NCI-H345 treated with DMSO at 0.1 percent for 48 hours (cell line): Measurements from ENCODE around the gene BAHCC1.
A peak's percentile ranks its signal among the peaks of the same experiment; 100 is the strongest.

Experiments
- DNase-seq: peaks from one replicate; lab custom pipeline; 2025; ENCODE audit not compliant: unreplicated experiment; lab: John Stamatoyannopoulos, UW

BAHCC1 gene

GRCh38 chr17:81477173-81477572, 81.9 kb downstream of the BAHCC1 start:
- DNase-seq = no peak

- no peak for DNase-seq
Measured at GRCh38 chr17:81478119-81478518, 82.9 kb downstream of the BAHCC1 start.

- DNase-seq = no peak
Measured at GRCh38 chr17:81479175-81480071, 84.2 kb downstream of the BAHCC1 start.

GRCh38 chr17:81480140-81481072, 85.1 kb downstream of the BAHCC1 start:
- DNase-seq = no peak

- DNase-seq = peak; percentile 76
Measured at GRCh38 chr17:81481073-81481799, 86.0 kb downstream of the BAHCC1 start.

GRCh38 chr17:81481815-81482505, 86.7 kb downstream of the BAHCC1 start:
- no peak for DNase-seq

GRCh38 chr17:81482673-81483072, 87.4 kb downstream of the BAHCC1 start:
- DNase-seq = no peak

GRCh38 chr17:81483085-81483861, 88.0 kb downstream of the BAHCC1 start:
- DNase-seq = no peak

GRCh38 chr17:81483862-81484194, 88.6 kb downstream of the BAHCC1 start:
- DNase-seq = no peak

- DNase-seq = peak; percentile 89
Measured at GRCh38 chr17:81484195-81484979, 89.1 kb downstream of the BAHCC1 start.

GRCh38 chr17:81486199-81486810, 91.0 kb downstream of the BAHCC1 start:
- no peak for DNase-seq

GRCh38 chr17:81487089-81487486, 91.8 kb downstream of the BAHCC1 start:
- DNase-seq = no peak

- peak; percentile 84 for DNase-seq
Measured at GRCh38 chr17:81487487-81488275, 92.4 kb downstream of the BAHCC1 start.

- no peak for DNase-seq
Measured at GRCh38 chr17:81488276-81488860, 93.1 kb downstream of the BAHCC1 start.

- DNase-seq = peak; percentile 90
Measured at GRCh38 chr17:81489012-81489997, 94.0 kb downstream of the BAHCC1 start.
